Middle frontal gyrus (tissue), 1 donor: ENCODE results near the gene GTPBP6.
A peak's percentile ranks its signal among the peaks of the same experiment; 100 is the strongest.
"Not testable (repeated sequence)": the region's sequence is repeated elsewhere in the genome, so short reads cannot be mapped to it uniquely, and the experiment has no call there.

ENCODE experiments used
- DNase-seq: peaks from one replicate; pipeline ENCODE4 v3.0.0-alpha.2; 2015; ENCODE audit warnings: low spot score; ENCODE audit errors: extremely low spot score

The GTPBP6 gene

DNA sequence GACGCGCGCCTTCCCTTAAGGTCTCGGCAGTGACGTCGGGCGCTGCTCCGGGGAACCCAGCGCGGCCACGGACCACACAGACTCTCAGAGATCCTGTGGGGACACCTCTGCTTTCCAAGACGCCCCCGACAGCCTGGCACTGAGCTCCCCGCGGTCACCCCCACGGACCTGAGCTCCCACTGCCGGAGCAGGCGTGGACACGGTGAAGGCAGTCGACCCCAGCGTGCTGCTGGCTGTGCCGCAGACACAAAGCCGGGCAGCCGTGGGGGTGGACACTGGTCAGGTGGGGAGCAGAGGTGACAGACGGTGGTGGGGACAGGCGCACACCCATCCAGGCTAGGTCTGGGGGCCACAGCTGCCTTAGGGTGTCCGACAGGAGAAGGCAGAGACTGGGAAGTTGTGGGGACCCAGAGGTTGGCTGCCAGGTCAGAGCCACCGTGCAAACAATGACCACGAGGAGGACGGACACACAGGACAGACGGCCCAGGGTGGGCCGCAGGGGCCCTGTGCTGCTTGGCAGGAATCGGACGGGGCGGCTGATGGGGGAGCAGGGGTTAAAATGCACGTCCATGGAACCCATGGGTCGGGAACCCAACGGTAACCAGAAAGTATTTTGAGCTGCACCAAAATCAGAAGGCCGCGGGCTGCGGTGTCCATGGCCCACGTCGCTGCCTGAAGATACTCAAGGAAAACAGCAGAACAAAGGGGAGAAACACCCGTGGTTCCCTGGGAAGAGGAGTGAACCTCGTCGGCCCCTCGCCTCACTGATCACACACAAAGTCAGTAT is 16.6 kb upstream of the GTPBP6 start:
- DNase-seq: no peak

DNA sequence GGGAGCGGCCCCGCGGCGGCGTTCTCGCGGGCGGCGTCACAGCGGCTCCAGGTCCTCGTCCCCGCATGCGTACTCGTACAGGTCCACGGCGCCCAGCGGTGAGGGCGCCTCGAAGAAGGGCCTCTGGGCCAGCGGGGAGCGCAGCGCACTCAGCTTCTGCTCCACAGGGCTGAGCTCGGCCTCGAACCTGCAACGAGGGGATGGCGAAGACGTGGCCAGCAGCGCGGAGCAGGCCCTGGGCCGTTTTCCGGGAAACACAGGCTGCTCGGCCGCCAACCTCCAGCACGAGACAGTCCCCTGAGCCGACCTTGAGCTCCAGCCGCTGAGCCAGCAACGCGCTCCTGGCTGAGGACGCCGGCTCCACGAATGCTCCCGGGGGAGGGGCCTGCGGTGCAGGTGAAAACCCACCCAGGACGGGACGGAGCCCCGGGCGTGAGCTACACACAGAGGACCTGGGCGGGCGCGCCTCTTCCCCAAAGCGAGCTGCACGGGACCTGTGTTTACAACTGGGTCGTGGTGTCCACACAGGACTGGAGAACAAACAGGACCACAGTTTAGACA is 15.8 kb upstream of the GTPBP6 start:
- no peak for DNase-seq

- no peak for DNase-seq
Observed at GRCh38 chrX:333611-334311, 15.2 kb upstream of the GTPBP6 start.

- no peak for DNase-seq
Observed at GRCh38 chrX:332916-333610, 14.5 kb upstream of the GTPBP6 start.

GRCh38 chrX:332496-332860 is 13.9 kb upstream of the GTPBP6 start:
- no peak for DNase-seq

- no peak for DNase-seq
Observed at GRCh38 chrX:331825-332495, 13.4 kb upstream of the GTPBP6 start.

DNA sequence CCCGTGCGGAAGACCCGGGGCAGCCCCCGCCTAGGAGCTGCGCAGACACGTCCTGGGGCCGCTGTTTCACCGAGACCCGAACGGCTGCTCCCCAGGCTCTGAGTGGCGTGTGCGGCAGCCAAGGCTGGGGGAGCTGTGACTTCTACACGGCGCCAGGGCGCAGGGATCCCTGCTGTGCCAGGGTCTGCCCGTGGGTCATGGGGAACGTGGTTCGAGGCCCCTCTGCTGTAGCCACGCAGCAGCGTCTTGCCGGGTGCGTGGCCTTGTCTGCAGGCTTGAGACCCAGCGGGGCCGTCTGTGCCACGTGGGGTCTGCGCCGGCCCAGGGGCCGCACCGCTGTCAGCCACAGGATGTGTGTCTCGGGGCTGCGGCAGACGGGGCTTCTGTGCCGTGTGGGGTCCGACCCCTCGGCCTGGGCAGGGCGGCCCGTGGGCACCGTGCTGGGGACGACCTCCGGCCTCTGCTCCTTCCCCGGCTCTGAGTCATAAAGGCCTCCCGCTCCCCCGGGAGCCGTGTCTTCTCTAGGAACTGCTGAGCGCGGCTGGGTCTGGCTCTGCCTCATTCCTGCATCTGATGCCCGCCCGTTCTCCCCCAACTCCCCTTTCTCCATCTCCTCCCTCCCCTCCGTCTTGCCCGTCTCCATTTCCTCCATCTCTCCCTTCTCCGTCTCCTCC is 12.7 kb upstream of the GTPBP6 start:
- DNase-seq: no peak

DNA sequence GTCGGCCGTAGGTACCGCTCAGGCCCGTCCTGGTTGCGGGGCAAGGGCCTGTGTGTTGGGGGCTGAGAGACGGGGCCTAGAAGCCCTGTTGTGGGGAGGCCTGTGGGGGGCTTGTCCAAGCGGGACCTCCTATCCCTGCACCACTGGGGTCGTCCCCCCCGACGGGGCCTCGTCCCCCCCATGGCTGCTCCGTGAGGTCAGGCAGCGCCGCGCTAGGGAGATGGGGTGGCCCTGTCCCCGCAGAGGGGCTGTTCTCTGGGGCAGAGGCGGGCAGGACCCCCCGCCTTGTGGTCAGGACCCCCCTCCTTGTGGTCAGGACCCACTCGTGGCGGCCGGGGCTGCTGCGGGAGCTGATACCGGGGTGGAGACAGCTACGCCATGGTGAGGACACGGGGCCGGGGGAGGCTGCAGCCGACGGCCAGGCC is 12.1 kb upstream of the GTPBP6 start:
- DNase-seq: no peak

DNA sequence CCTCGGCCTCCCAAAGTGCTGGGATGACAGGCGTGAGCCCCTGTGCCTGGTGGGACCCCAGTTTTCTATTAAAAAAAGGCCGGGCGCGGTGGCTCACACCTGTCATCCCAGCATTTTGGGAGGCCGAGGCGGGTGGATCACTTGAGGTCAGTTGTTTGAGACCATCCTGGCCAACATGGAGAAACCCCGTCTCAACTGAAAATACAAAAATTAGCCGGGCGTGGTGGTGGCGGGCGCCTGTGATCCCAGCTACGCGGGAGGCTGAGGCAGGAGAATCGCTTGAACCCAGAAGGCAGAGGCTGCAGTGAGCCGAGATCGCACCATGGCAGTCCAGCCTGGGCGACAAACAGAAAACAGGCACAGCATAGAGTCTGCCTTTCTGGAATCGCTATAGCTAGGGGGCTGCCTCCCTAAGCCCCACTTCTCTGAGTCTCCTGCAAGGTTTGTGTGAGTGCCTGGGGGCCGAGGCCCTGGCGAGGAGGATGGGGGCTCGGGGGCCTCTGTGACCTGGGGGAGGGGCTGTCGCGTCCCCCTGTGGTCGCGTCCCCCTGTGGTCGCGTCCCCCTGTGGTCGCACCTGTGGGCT is 11.6 kb upstream of the GTPBP6 start:
- not testable (repeated sequence) for DNase-seq

DNA sequence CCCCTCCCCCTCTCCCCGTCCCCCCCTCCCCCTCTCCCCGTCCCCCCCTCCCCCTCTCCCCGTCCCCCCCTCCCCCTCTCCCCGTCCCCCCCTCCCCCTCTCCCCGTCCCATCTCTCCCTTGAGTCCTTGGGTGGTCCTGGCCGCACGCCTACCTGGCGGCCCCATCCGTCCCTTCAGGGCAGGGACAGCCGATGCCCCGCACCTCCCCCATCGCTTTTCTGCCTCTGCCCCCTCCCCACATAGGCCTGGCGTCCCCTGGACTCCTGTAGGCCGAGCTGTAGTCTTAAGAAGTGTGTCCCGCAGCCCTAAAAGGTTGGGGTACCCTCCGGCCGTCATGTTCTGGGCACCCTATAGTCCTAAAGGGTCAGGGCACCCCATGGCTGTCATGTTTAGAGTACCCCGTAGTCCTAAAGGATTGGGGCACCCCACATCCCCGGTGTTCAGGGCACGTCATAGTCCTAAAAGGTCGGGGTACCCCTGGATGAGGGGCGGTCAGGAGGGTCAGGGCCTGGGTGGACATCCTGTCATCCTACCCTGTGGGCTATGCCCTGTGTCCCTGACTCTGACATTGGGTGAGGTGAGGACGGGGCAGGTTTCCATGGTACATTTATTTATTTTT is 10.8 kb upstream of the GTPBP6 start:
- DNase-seq: no peak

- no peak for DNase-seq
Observed at GRCh38 chrX:327660-328126, 9.1 kb upstream of the GTPBP6 start.

GRCh38 chrX:324664-325063 is 6.1 kb upstream of the GTPBP6 start:
- not testable (repeated sequence) for DNase-seq

DNA sequence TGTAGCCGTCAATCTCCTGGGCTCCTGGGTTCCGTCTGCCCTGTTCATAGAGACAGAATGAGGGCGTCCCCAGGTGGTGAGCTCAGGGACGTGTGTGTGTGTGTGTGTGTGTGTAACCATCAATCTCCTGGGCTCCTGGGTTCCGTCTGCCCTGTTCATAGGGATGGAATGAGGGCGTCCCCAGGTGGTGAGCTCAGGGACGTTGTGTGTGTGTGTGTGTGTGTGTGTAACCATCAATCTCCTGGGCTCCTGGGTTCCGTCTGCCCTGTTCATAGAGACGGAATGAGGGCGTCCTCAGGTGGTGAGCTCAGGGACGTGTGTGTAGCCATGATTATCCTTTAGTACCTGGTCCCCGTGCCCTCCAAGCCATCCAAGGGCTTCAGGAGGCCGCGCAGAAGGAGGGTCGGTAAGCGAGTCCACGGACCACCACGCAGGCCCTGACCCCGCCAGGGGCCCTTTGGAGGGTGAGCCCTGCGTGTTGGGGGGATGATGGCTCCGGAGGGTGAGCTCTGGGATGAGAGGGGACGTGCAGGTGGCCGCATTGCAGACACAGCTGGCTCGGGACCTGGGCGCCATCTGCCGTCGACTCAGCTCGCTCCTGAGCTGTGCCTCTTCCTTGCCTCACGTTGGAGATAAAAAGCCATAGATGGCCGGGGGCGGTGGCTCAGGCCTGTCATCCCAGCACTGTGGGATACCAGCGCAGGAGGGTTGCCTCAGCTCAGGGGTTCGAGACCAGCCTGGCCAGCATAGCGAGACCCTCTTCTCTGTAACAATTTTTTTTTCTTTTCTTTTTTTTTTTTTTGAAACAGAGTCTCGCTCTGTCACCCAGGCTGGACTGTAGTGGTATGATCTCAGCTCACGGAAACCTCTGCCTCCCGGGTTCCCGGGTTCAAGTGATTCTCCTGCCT is 5.4 kb upstream of the GTPBP6 start:
- no peak for DNase-seq

GRCh38 chrX:320126-320783 is 1.7 kb upstream of the GTPBP6 start:
- no peak for DNase-seq

DNA sequence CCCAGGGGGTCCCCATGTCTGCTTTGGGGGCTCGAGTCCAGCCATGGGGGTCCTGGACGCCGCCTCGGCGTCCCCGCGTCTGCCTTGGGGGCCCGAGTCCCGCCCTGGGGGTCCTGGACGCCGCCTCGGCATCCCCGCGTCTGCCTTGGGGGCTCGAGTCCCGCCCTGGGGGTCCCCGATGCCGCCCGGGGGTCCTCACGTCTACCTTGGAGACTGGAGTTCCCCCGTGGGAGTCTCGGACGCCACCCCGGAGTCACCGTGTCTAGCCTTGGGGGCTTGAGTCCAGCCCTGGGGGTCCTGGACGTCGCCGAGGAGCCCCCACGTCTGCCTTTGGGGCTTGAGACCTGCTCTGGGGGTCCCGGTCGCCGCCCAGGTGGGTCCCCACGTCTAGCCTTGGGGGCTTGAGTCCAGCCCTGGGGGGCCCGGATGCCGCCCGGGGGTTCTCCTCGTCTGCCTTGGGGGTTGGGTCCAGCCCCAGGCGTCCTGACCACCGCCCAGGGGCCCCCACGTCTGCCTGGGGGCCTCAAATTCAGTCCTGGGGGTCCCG is 1.1 kb upstream of the GTPBP6 start:
- DNase-seq: no peak

DNA sequence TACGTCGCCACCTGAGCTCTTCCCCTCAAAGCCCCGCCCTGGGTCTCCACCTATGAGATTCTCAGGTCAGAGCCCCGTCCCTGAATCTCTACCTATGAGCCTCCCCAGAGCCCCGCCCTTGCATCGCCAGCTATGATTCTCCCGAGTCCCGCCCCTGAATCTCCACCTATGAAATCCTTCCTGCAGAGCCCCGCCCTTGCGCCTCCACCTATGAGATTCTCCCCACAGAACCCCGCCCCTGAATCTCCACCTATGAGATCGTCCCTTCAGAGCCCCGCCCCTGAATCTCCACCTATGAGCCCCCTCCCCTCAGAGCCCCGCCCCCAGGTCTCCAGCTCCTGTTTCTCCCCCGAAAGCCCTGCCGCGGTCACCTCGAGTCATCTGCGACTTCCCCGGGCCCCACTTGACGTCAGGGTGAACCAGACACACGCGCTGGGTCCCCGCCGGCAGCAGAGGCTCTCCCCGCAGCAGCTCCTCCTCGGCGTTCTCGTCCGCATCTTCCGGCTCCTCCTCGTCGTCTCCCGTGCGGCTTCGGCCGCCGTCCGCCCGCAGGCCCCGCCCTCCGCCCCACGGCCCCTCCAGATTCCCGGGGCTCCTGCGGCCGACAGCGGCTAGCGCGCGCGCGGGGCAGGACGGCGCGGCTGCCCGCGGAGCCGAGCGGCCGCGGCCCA is 393 bp downstream of the GTPBP6 start:
- peak; percentile 86 for DNase-seq

DNA sequence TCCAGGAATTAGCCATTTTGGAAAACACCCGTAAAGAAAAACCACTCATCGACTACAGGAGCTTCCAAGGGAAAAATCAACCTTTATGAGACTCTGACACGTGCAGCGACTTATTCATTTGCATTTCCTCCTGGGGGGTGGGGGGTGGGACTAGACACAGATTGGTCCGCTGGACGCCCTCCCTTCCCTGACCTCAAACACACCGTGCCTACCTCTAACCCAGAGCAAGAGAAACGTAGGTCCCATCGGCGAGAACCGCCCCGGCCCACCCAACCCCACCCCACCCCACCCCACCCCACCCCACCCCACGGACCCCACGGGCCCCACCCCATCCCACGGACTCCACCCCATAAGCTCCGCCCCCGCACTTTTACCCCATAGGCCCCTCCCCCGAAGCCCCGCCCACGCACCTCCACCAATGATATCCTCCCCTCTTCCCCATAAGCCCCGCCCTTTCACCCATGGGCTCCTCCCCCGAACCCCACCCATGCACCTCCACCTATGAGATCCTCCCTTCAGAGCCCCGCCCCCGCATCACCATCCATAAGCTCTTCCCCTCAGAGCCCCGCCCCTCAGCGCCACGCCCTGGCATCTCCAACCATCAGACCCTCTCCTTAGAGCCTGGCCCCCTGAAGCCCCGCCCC is 1.1 kb downstream of the GTPBP6 start:
- no peak for DNase-seq
